HepG2 (cell line): ENCODE measurements around the gene C2orf42. TPM values are rescaled to one million over a fixed set of nuclear protein-coding genes. Genes with fewer than 3 reads are reported as not detected.

Experiments
- ATM ChIP-seq: fragments of 450-650 bp; IDR thresholded peaks from 2 replicates; pipeline ENCODE4 v1.7.1; 2017; ENCODE audit warnings: mild to moderate bottlenecking, borderline replicate concordance
- BRD4 ChIP-seq: sonication (generic); formaldehyde crosslinking; IDR thresholded peaks from 2 replicates; pipeline ENCODE4 v1.4.0; 2020; ENCODE audit warnings: missing genetic modification reagents
- FOXA1 ChIP-seq, 2 experiments: fragments of 450-650 bp in 1 of 2; sonication (generic) in 1 of 2; formaldehyde crosslinking in 1 of 2; IDR thresholded peaks; 2 replicates each; pipeline versions ENCODE4 v1.4.0 to v1.6.1; 2016 to 2020; ENCODE audit warnings: missing genetic modification reagents in 1 of 2
- FOXK1 ChIP-seq: sonication (generic); formaldehyde crosslinking; IDR thresholded peaks from 2 replicates; pipeline ENCODE4 v1.4.0; 2020; ENCODE audit warnings: low read depth, missing genetic modification reagents, borderline replicate concordance
- HOXD1 ChIP-seq: sonication (generic); formaldehyde crosslinking; IDR thresholded peaks from 2 replicates; pipeline ENCODE4 v1.5.0; 2020; ENCODE audit warnings: missing genetic modification reagents
- KDM1A ChIP-seq: IDR thresholded peaks from 2 replicates; pipeline ENCODE4 v1.6.1; 2016; ENCODE audit warnings: missing compliant biosample characterization
- KLF11 ChIP-seq: IDR thresholded peaks from 2 replicates; pipeline ENCODE4 v1.6.1; 2016; ENCODE audit warnings: missing compliant biosample characterization
- MBNL3 ChIP-seq: fragments of 250-450 bp; sonication (Bioruptor Pico); conservative IDR thresholded peaks from 2 replicates; pipeline ENCODE4 v1.8.0; 2022; ENCODE audit warnings: mild to moderate bottlenecking, inconsistent platforms
- MED8 ChIP-seq: sonication (generic); formaldehyde crosslinking; IDR thresholded peaks from 2 replicates; pipeline ENCODE4 v1.8.1; 2023; ENCODE audit warnings: mild to moderate bottlenecking, missing genetic modification reagents; ENCODE audit not compliant: insufficient replicate concordance
- NFE2L1 ChIP-seq: sonication (generic); formaldehyde crosslinking; IDR thresholded peaks from 2 replicates; pipeline ENCODE4 v1.4.0; 2020; ENCODE audit warnings: missing genetic modification reagents, mild to moderate bottlenecking, borderline replicate concordance
- POLR2A ChIP-seq, 2 experiments: IDR thresholded peaks; 2 replicates each; pipeline ENCODE4 v1.6.1; 2011; ENCODE audit warnings: low read depth in 2 of 2, low read length in 2 of 2, mild to moderate bottlenecking in 1 of 2, moderate library complexity in 1 of 2; ENCODE audit not compliant: insufficient read depth in 1 of 2
- RFX1 ChIP-seq: fragments of 450-650 bp; IDR thresholded peaks from 2 replicates; pipeline ENCODE4 v1.6.1; 2017
- SETDB1 ChIP-seq: sonication (generic); formaldehyde crosslinking; IDR thresholded peaks from 2 replicates; pipeline ENCODE4 v1.5.1; 2020; ENCODE audit warnings: missing genetic modification reagents, mild to moderate bottlenecking, borderline replicate concordance
- SOX6 ChIP-seq, 2 experiments: fragments of 450-650 bp in 1 of 2; sonication (generic) in 1 of 2; formaldehyde crosslinking in 1 of 2; IDR thresholded peaks; 2 replicates each; pipeline versions ENCODE4 v1.4.0 to v1.6.1; 2017 to 2020; ENCODE audit warnings: antibody characterized with exemption in 1 of 2, mild to moderate bottlenecking in 1 of 2, missing genetic modification reagents in 1 of 2
- ZMYM3 ChIP-seq: sonication (generic); formaldehyde crosslinking; IDR thresholded peaks from 2 replicates; pipeline ENCODE4 v1.5.1; 2020; ENCODE audit warnings: mild to moderate bottlenecking, missing genetic modification reagents
- ZNF251 ChIP-seq: sonication (generic); formaldehyde crosslinking; IDR thresholded peaks from 2 replicates; pipeline ENCODE4 v1.9.0; 2021; ENCODE audit warnings: mild to moderate bottlenecking, missing genetic modification reagents
- ZNF292 ChIP-seq: sonication (generic); formaldehyde crosslinking; IDR thresholded peaks from 2 replicates; pipeline ENCODE4 v1.8.1; 2022; ENCODE audit warnings: mild to moderate bottlenecking, low read depth, missing genetic modification reagents, borderline replicate concordance
- ZNF660 ChIP-seq: sonication (generic); formaldehyde crosslinking; IDR thresholded peaks from 2 replicates; pipeline ENCODE4 v1.5.1; 2020; ENCODE audit warnings: mild to moderate bottlenecking, low read depth, missing genetic modification reagents, borderline replicate concordance
- polyA plus RNA-seq, 8 experiments: library from polyadenylated mRNA; depleted of rRNA in 3 of 8; stranded (reverse) in 7 of 8; unstranded in 1 of 8; fragments of >200 nt; fragmentation: Illumina TruSeq in 4 of 8; extraction: Trizol in 4 of 8; gene quantifications; 2 replicates each; pipeline versions ENCODE4 v1.2.1 to v1.2.3, GENCODE V29; 2011 to 2016; ENCODE audit warnings: low read depth in 4 of 8, missing spikeins in 1 of 8, mixed read lengths in 1 of 8; ENCODE audit not compliant: insufficient read depth in 1 of 8
- total RNA-seq, 5 experiments: library from RNA; depleted of rRNA; stranded (reverse); fragments of >200 nt; fragmentation: Illumina TruSeq; extraction: Trizol; gene quantifications; 2 replicates each; pipeline ENCODE4 v1.2.3, GENCODE V29; 2016; ENCODE audit warnings: low read depth in 1 of 5
- TF ChIP-seq, protein P1 (sequence below): sonication (generic); formaldehyde crosslinking; IDR thresholded peaks from 2 replicates; pipeline ENCODE4 v1.4.0; 2020; ENCODE audit warnings: mild to moderate bottlenecking, missing genetic modification reagents, borderline replicate concordance
- TF ChIP-seq, protein P2 (sequence below): sonication (generic); formaldehyde crosslinking; IDR thresholded peaks from 2 replicates; pipeline ENCODE4 v1.5.1; 2020; ENCODE audit warnings: mild to moderate bottlenecking, missing genetic modification reagents, borderline replicate concordance
- TF ChIP-seq, protein P3 (sequence below): sonication (generic); formaldehyde crosslinking; IDR thresholded peaks from 2 replicates; pipeline ENCODE4 v1.8.0; 2022; ENCODE audit warnings: missing genetic modification reagents, mild to moderate bottlenecking, borderline replicate concordance
- TF ChIP-seq, protein P4 (sequence below): sonication (generic); formaldehyde crosslinking; IDR thresholded peaks from 2 replicates; pipeline ENCODE4 v1.5.0; 2020; ENCODE audit warnings: mild to moderate bottlenecking, missing genetic modification reagents

Gene C2orf42
- total and polyA plus RNA-seq, 2 of the 13 experiments (the other 11 are each of a cell fraction or from before 2014, with no cell fraction given) = 9.3 to 9.9 TPM

DNA sequence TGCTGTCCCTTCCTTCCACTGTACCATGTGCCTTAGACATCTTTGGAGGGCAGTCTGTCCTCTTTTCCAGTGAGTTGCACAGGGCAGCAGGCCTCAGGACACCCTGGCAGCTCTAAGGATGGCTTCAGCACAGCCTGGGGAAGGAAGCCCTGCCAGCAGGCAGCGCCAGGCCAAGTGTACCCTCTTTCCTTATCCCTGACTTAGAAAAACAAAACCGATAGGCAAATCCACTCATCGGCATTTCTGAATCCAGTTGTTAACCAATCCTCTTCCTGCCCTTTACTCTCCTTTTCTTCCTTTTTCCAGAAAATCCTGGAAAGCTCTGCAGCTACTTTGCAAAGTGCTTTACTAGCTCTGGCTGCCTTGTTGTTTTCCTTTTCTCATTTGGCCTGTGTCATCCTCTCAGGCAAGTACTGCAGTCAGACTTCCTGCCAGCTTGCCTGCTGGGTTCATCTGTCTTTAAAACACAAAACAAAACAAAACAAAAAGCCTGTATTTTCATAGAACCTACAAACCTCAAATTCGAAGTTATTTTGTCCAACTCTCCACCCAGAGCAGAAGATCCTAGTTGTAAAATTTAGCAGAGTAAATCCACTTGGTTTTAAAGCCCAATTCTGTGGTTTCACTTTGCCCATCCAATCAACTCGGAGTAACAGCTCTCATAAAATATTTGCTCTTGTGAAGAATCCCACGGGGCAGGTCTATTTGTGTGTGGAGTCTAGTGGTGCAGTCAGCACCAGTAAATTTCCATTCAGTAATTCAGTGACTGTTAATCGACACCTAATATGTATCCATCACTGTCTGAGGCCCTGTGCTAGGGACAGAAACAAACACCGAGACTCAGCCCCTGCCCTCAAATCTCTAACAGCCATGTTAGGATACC is 58.3 kb downstream of the C2orf42 start (continued):
- TF ChIP-seq, protein P1, sequence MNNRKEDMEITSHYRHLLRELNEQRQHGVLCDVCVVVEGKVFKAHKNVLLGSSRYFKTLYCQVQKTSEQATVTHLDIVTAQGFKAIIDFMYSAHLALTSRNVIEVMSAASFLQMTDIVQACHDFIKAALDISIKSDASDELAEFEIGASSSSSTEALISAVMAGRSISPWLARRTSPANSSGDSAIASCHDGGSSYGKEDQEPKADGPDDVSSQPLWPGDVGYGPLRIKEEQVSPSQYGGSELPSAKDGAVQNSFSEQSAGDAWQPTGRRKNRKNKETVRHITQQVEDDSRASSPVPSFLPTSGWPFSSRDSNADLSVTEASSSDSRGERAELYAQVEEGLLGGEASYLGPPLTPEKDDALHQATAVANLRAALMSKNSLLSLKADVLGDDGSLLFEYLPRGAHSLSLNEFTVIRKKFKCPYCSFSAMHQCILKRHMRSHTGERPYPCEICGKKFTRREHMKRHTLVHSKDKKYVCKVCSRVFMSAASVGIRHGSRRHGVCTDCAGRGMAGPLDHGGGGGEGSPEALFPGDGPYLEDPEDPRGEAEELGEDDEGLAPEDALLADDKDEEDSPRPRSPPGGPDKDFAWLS (CRISPR knock-in tag) = peak; percentile 64; the same call in 1 of the 2 replicates
- TF ChIP-seq SOX6 (IDR thresholded peaks at IDR 0.05) (no peak), SOX6 (CRISPR knock-in tag; IDR thresholded peaks at IDR 0.05) (0 out of 2 replicates have a peak, but pooled peaks have one; percentile 38), SETDB1 (CRISPR knock-in tag) (no peak), NFE2L1 (CRISPR knock-in tag) (no peak), ZNF292 (CRISPR knock-in tag) (peak; percentile 48; the same call in 1 of the 2 replicates), KLF11 (CRISPR knock-in tag) (no peak; the same call in 1 of the 2 replicates), MBNL3 (CRISPR knock-in tag) (no peak), RFX1 (no peak), HOXD1 (no peak; the same call in 1 of the 2 replicates), ATM (no peak), ZNF251 (CRISPR knock-in tag) (no peak), KDM1A (CRISPR knock-in tag) (no peak), FOXA1 (IDR thresholded peaks at IDR 0.05) (no peak), FOXA1 (CRISPR knock-in tag; IDR thresholded peaks at IDR 0.05) (no peak), ZNF660 (CRISPR knock-in tag) (no peak), POLR2A (IDR thresholded peaks at IDR 0.05; ENCODE audit: insufficient read depth in 1 of 2, low read depth in 2 of 2, low read length in 2 of 2) (peak; percentile 31 to 83; a peak in 3 of 4 replicates), FOXK1 (CRISPR knock-in tag) (no peak), BRD4 (CRISPR knock-in tag) (no peak), MED8 (no peak), ZMYM3 (no peak)
- TF ChIP-seq, protein P2, sequence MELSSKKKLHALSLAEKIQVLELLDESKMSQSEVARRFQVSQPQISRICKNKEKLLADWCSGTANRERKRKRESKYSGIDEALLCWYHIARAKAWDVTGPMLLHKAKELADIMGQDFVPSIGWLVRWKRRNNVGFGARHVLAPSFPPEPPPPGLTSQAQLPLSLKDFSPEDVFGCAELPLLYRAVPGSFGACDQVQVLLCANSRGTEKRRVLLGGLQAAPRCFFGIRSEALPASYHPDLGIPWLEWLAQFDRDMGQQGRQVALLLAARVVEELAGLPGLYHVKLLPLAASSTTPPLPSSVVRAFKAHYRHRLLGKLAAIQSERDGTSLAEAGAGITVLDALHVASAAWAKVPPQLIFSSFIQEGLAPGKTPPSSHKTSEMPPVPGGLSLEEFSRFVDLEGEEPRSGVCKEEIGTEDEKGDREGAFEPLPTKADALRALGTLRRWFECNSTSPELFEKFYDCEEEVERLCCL (CRISPR knock-in tag) = no peak
- TF ChIP-seq, protein P3, sequence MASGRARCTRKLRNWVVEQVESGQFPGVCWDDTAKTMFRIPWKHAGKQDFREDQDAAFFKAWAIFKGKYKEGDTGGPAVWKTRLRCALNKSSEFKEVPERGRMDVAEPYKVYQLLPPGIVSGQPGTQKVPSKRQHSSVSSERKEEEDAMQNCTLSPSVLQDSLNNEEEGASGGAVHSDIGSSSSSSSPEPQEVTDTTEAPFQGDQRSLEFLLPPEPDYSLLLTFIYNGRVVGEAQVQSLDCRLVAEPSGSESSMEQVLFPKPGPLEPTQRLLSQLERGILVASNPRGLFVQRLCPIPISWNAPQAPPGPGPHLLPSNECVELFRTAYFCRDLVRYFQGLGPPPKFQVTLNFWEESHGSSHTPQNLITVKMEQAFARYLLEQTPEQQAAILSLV (CRISPR knock-in tag) = no peak
- TF ChIP-seq, protein P4, sequence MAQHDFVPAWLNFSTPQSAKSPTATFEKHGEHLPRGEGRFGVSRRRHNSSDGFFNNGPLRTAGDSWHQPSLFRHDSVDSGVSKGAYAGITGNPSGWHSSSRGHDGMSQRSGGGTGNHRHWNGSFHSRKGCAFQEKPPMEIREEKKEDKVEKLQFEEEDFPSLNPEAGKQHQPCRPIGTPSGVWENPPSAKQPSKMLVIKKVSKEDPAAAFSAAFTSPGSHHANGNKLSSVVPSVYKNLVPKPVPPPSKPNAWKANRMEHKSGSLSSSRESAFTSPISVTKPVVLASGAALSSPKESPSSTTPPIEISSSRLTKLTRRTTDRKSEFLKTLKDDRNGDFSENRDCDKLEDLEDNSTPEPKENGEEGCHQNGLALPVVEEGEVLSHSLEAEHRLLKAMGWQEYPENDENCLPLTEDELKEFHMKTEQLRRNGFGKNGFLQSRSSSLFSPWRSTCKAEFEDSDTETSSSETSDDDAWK (CRISPR knock-in tag) = no peak
